Measurements from ENCODE around the gene EIF4EBP3. TPM values are rescaled to one million over a fixed set of nuclear protein-coding genes. Genes with fewer than 3 reads are reported as not detected.

EIF4EBP3 gene
- total RNA-seq, 1 donor from 2014 or later = 13.3 TPM

GRCh38 chr5:140557965-140558364 is 10.5 kb downstream of the EIF4EBP3 start:
- Histone ChIP-seq H3K4me3 (ENCODE audit: low read depth, low read length) (no peak overlapping the region), H3K27me3 (ENCODE audit: control insufficient read depth, insufficient read depth, low read length) (no peaks in the 10 kb centered on the region)

GRCh38 chr5:140558542-140558941 is 11.1 kb downstream of the EIF4EBP3 start:
- Histone ChIP-seq H3K27me3 (ENCODE audit: control insufficient read depth, insufficient read depth, low read length) (no peaks in the 10 kb centered on the region), H3K36me3 (ENCODE audit: control insufficient read depth, insufficient read depth, low read length) (no peaks in the 10 kb centered on the region), H3K4me3 (ENCODE audit: low read depth, low read length) (no peak overlapping the region)
- no peak for DNase-seq (ENCODE audit: low read depth)
- TF ChIP-seq CTCF (IDR thresholded peaks at IDR 0.05; ENCODE audit: insufficient read depth, low read length, poor library complexity, severe bottlenecking) = no peak

More at GRCh38 chr5:140557965-140558364, 10.5 kb downstream of the EIF4EBP3 start:
- no peaks in the 10 kb centered on the region for H3K36me3 ChIP-seq (ENCODE audit: control insufficient read depth, insufficient read depth, low read length)
- no peak for DNase-seq (ENCODE audit: low read depth)
- TF ChIP-seq CTCF (IDR thresholded peaks at IDR 0.05; ENCODE audit: insufficient read depth, low read length, poor library complexity, severe bottlenecking) = no peak

GRCh38 chr5:140560227-140560626 is 12.8 kb downstream of the EIF4EBP3 start:
- no peak for DNase-seq (ENCODE audit: low read depth)
- TF ChIP-seq CTCF (IDR thresholded peaks at IDR 0.05; ENCODE audit: insufficient read depth, low read length, poor library complexity, severe bottlenecking) = no peak

GRCh38 chr5:140561753-140562523 is 14.5 kb downstream of the EIF4EBP3 start:
- no peaks in the 10 kb centered on the region for H3K27me3 ChIP-seq (ENCODE audit: control insufficient read depth, insufficient read depth, low read length)
- no peak for DNase-seq (ENCODE audit: low read depth)
- no peak overlapping the region for H3K4me3 ChIP-seq (ENCODE audit: low read depth, low read length)
- no peak for TF ChIP-seq CTCF (IDR thresholded peaks at IDR 0.05; ENCODE audit: insufficient read depth, low read length, poor library complexity, severe bottlenecking)
- H3K36me3 ChIP-seq (ENCODE audit: control insufficient read depth, insufficient read depth, low read length) = peaks cover 4% of the 10 kb centered on the region

More at GRCh38 chr5:140560227-140560626, 12.8 kb downstream of the EIF4EBP3 start:
- no peak overlapping the region for H3K4me3 ChIP-seq (ENCODE audit: low read depth, low read length)
- no peaks in the 10 kb centered on the region for H3K27me3 ChIP-seq (ENCODE audit: control insufficient read depth, insufficient read depth, low read length)
- no peaks in the 10 kb centered on the region for H3K36me3 ChIP-seq (ENCODE audit: control insufficient read depth, insufficient read depth, low read length)

GRCh38 chr5:140563596-140563995 is 16.1 kb downstream of the EIF4EBP3 start:
- peaks cover 7% of the 10 kb centered on the region for H3K36me3 ChIP-seq (ENCODE audit: control insufficient read depth, insufficient read depth, low read length)
- no peak for TF ChIP-seq CTCF (IDR thresholded peaks at IDR 0.05; ENCODE audit: insufficient read depth, low read length, poor library complexity, severe bottlenecking)
- H3K4me3 ChIP-seq (ENCODE audit: low read depth, low read length) = peak overlapping the region; percentile 82
- no peak for DNase-seq (ENCODE audit: low read depth)
- H3K27me3 ChIP-seq (ENCODE audit: control insufficient read depth, insufficient read depth, low read length) = no peaks in the 10 kb centered on the region
